Heart left ventricle (tissue), 13 donors: ENCODE results near the gene UMODL1.

ENCODE experiments used
- CTCF ChIP-seq, 12 donors: fragments of 200-600 bp; sonication (generic) in 4 of 12; IDR thresholded peaks; one replicate each; pipeline versions ENCODE4 v1.5.0 to v1.8.0; 2018 to 2022; ENCODE audit warnings: antibody characterized with exemption in 12 of 12, mild to moderate bottlenecking in 5 of 12
- POLR2A ChIP-seq, 2 donors: fragments of 450-650 bp; IDR thresholded peaks; one replicate each; pipeline ENCODE4 v1.6.1; 2017; ENCODE audit warnings: antibody characterized with exemption in 2 of 2, mild to moderate bottlenecking in 2 of 2, moderate library complexity in 2 of 2
- donor health status: ischemic (EF 13 %, LVEDD 7.1; RV severe dilation, severe dysfunction).
- donor health status: DM: no; HTN: yes; CAD: no.
- donor health status: DM: no; HTN: no; CAD: no.
- donor health status: ischemic (EF 25% LVEDD 6.9; RV normal size, moderate dysfunction).
- donor health status: ischemic (EF 25% LVEDD 5.7; RV mildly dilated, moderate dysfunction).
- donor health status: ischemic (EF 35%, LVEDD 5.7; RV mildly dilated, moderate dysfunction).
- donor health status: nonischemic (EF 11% LVEDD 7.7; RV severe dilation, severe dysfunction).
- donor health status: DM: yes; HTN: yes; CAD: no.
- donor health status: PGD.
- donor health status: ischemic (EF 29% LVEDD 5.4; RV normal size, mild dysfunction).
- donor health status: nonischemic (EF 23%, LVEDD 6.1; RV moderate dilation, normal function).

DNA sequence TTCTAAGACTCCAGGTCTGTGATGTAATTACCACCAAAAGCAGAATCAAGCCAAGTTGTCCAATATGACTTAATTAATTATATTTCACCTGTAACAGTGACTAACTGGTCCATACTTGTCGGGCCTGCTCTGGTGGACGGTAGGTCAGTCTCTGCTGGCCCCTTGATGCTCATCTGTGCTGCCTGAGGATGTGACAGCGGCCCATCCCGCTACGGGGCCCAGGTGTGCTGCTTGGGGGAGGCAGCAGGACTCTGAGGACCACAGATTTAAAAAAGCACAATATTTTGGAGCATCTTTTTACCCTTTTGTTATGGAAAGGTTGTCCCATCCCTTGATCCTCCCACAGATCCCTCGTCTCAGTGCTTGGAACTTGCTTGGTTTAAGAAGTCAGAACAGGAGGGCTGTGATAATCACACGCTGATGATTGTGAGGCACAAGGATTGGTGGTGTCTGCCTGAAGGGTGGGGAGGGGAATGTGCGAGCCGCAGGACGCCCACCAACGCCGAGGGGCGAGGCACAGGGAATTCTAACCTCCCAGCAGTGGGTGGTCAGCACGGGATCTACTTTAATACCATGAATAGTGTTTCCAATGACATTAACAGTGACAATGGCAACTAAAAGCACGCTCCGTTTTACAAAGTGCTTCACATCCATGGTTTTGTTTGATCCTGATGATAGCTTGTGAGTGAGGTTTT, 27.8 kb upstream of the UMODL1 start:
- TF ChIP-seq CTCF (IDR thresholded peaks at IDR 0.05) (no peak), POLR2A (IDR thresholded peaks at IDR 0.05) (no peak)
